ENCODE measurements around the gene GRID2. TPM values are rescaled to one million over a fixed set of nuclear protein-coding genes. Genes with fewer than 3 reads are reported as not detected.
"Not testable (repeated sequence)": the region's sequence is repeated elsewhere in the genome, so short reads cannot be mapped to it uniquely, and the experiment has no call there.

The GRID2 gene
- total and polyA plus RNA-seq, 2 of the 13 experiments (the other 11 are each of a cell fraction or from before 2014, with no cell fraction given): not detected

DNA sequence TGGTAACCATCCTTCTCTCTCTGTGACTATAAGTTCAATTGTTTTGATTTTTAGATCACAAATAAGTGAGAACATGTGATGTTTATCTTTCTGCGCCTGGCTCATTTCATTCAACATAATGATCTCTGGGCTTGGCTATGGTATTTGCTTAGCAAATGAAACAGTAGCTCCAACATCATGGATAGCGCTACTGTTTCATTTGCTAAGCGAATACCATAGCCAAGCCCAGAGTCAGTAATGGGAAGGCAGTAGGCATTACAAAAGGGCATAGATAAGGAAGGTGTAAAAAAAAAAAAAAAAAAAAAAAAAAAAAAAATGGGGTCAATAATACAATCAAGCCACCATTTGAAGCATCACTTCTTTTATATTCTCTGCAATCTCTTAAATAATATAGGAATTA lies 1055.8 kb downstream of the GRID2 start:
- no peak for ATAC-seq
- Histone ChIP-seq H3K9me3 (ENCODE audit: low read length) (no peaks in the 10 kb centered on the region), H3K79me2 (ENCODE audit: insufficient read depth, low read length) (no peaks in the 10 kb centered on the region), H4K20me1 (ENCODE audit: insufficient read depth, low read length) (no peaks in the 10 kb centered on the region), H3K27me3 (ENCODE audit: control insufficient read depth in 1 of 2, insufficient read depth in 2 of 2, low read length in 2 of 2) (no peaks in the 10 kb centered on the region), H3K27ac (ENCODE audit: extremely low read length, insufficient read depth, low read length) (no peak overlapping the region), H3K36me3 (replicated peaks in 1 of 2; ENCODE audit: control insufficient read depth in 1 of 2, insufficient read depth in 2 of 2, low read length in 2 of 2) (no peaks in the 10 kb centered on the region), H3K4me3 (replicated peaks in 1 of 3; ENCODE audit: insufficient read depth in 1 of 3, low read depth in 2 of 3, low read length in 3 of 3) (no peak overlapping the region), H2AFZ (ENCODE audit: low read length) (no peak overlapping the region), H3K4me2 (ENCODE audit: low read depth, low read length) (no peak overlapping the region), H3K9ac (ENCODE audit: insufficient read depth, low read depth, low read length) (no peak overlapping the region), H3K4me1 (ENCODE audit: insufficient read depth, low read length) (no peaks in the 10 kb centered on the region)
- FAIRE-seq: no peak
- no peak for TF ChIP-seq ERF (CRISPR knock-in tag; IDR thresholded peaks at IDR 0.05)
- no TSS peak for BruUV-seq (replicated peaks)
- POLR2A ChIA-PET: no interaction called here
- no peak for DNase-seq (ENCODE audit: low spot score)
- WGBS (ENCODE audit: low lambda C conversion rate): 14% methylated on average over 3 of the region's 3 CpGs
- intact Hi-C loops (cut with micrococcal nuclease; ENCODE audit: unreplicated experiment) (no loop called here), in situ Hi-C loops (cut with HindIII; ENCODE audit: extremely low pct_ligation_motif_present, low pct_unique_long_range_greater_than_20kb) (no loop called here)
- CTCF ChIA-PET (ENCODE audit: low intra/inter-chr PET ratio, low total read pairs): no interaction called here

DNA sequence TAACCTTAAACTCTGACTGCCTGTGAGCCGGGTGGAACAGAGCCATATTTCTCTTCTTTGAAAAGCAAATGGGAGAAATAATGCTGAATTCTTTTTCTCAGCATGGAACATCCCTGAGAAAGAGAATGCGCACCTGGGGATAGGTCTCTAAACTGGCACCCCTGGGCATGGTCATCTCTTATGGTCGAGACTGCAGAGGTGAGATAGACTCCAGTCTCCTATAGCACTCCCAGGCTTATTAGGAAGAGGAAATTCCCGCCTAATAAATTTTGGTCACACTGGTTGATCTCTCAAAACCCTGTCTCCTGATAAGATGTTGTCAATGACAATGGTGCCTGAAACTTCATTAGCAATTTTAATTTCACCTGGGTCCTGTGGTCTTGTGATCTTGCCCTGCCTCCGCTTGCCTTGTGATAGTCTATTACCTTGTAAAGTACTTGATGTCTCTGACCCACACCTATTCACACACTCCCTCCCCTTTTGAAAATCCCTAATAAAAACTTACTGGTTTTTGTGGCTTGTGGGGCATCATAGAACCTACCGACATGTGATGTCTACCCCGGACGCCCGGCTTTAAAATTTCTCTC lies 1062.5 kb downstream of the GRID2 start:
- DNase-seq (ENCODE audit: low spot score); in situ Hi-C loops (cut with HindIII; ENCODE audit: extremely low pct_ligation_motif_present, low pct_unique_long_range_greater_than_20kb); ATAC-seq; H2AFZ ChIP-seq (ENCODE audit: low read length); H3K79me2 ChIP-seq (ENCODE audit: insufficient read depth, low read length); H3K27me3 ChIP-seq (ENCODE audit: control insufficient read depth in 1 of 2, insufficient read depth in 2 of 2, low read length in 2 of 2); H3K4me3 ChIP-seq (replicated peaks in 1 of 3; ENCODE audit: insufficient read depth in 1 of 3, low read depth in 2 of 3, low read length in 3 of 3); H4K20me1 ChIP-seq (ENCODE audit: insufficient read depth, low read length); intact Hi-C loops (cut with micrococcal nuclease; ENCODE audit: unreplicated experiment); BruUV-seq (replicated peaks); H3K4me2 ChIP-seq (ENCODE audit: low read depth, low read length); FAIRE-seq; POLR2A ChIA-PET; H3K27ac ChIP-seq (ENCODE audit: extremely low read length, insufficient read depth, low read length); H3K9ac ChIP-seq (ENCODE audit: insufficient read depth, low read depth, low read length); H3K36me3 ChIP-seq (replicated peaks in 1 of 2; ENCODE audit: control insufficient read depth in 1 of 2, insufficient read depth in 2 of 2, low read length in 2 of 2); H3K9me3 ChIP-seq (ENCODE audit: low read length); CTCF ChIA-PET (ENCODE audit: low intra/inter-chr PET ratio, low total read pairs); H3K4me1 ChIP-seq (ENCODE audit: insufficient read depth, low read length): not testable (repeated sequence)
- 22% methylated on average over 7 of the region's 9 CpGs for WGBS (ENCODE audit: low lambda C conversion rate)

DNA sequence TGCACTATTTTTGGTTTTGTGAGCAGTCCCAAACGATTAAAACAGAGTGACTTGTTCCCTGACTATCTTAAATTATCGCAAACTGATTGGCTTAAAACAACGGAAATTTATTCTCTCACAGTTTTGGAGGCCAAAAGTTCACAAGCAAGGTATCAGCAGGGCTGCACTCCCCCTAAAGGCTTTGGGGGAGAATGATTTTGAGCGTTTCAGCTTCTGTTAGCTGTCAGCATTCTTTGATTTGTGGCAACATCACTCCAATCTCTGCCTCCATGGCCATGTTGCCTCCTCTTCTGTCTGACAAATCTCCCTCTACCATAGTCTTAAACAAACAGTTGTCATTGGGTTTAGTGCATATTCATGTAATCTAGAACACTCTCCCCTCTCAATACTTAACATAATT lies 1065.2 kb downstream of the GRID2 start:
- H2AFZ ChIP-seq (ENCODE audit: low read length): no peak overlapping the region
- no TSS peak for BruUV-seq (replicated peaks)
- no peak overlapping the region for H3K4me3 ChIP-seq (replicated peaks in 1 of 3; ENCODE audit: insufficient read depth in 1 of 3, low read depth in 2 of 3, low read length in 3 of 3)
- no peak overlapping the region for H3K9ac ChIP-seq (ENCODE audit: insufficient read depth, low read depth, low read length)
- FAIRE-seq (no peak), ATAC-seq (no peak), DNase-seq (ENCODE audit: low spot score) (no peak)
- no peaks in the 10 kb centered on the region for H3K9me3 ChIP-seq (ENCODE audit: low read length)
- ChIA-PET POLR2A (no interaction called here), CTCF (ENCODE audit: low intra/inter-chr PET ratio, low total read pairs) (no interaction called here)
- no peak overlapping the region for H3K4me2 ChIP-seq (ENCODE audit: low read depth, low read length)
- TF ChIP-seq ZNF644 (CRISPR knock-in tag; IDR thresholded peaks at IDR 0.05; ENCODE audit: low read depth): no peak
- intact Hi-C loops (cut with micrococcal nuclease; ENCODE audit: unreplicated experiment): no loop called here
- WGBS (ENCODE audit: low lambda C conversion rate): 0% methylated on average over 4 of the region's 4 CpGs
- in situ Hi-C loops (cut with HindIII; ENCODE audit: extremely low pct_ligation_motif_present, low pct_unique_long_range_greater_than_20kb): no loop called here
- H3K79me2 ChIP-seq (ENCODE audit: insufficient read depth, low read length): no peaks in the 10 kb centered on the region
- H4K20me1 ChIP-seq (ENCODE audit: insufficient read depth, low read length): no peaks in the 10 kb centered on the region
- H3K36me3 ChIP-seq (replicated peaks in 1 of 2; ENCODE audit: control insufficient read depth in 1 of 2, insufficient read depth in 2 of 2, low read length in 2 of 2): no peaks in the 10 kb centered on the region
- no peaks in the 10 kb centered on the region for H3K4me1 ChIP-seq (ENCODE audit: insufficient read depth, low read length)
- no peaks in the 10 kb centered on the region for H3K27me3 ChIP-seq (ENCODE audit: control insufficient read depth in 1 of 2, insufficient read depth in 2 of 2, low read length in 2 of 2)
- no peak overlapping the region for H3K27ac ChIP-seq (ENCODE audit: extremely low read length, insufficient read depth, low read length)

Measured in HepG2 (cell line).